Right renal pelvis (tissue), 4 donors: ENCODE results near the gene KCNQ1. TPM values are rescaled to one million over a fixed set of nuclear protein-coding genes. Genes with fewer than 3 reads are reported as not detected.
A peak's percentile ranks its signal among the peaks of the same experiment; 100 is the strongest.

Experiments used
- DNase-seq, 4 donors: peaks; one replicate each; pipeline ENCODE4 v3.0.0-alpha.2; 2013; ENCODE audit warnings: low read depth in 4 of 4, low spot score in 3 of 4, missing footprints in 1 of 4
- polyA plus RNA-seq, 4 donors: library from polyadenylated mRNA; unstranded; fragments of 120-200 nt; gene quantifications; one replicate each; pipeline ENCODE4 v1.2.1, GENCODE V29; 2013; ENCODE audit not compliant: insufficient read length in 4 of 4

KCNQ1 gene
- polyA plus RNA-seq, 4 donors = 9.8 to 13.2 (median 12.0) TPM

DNA sequence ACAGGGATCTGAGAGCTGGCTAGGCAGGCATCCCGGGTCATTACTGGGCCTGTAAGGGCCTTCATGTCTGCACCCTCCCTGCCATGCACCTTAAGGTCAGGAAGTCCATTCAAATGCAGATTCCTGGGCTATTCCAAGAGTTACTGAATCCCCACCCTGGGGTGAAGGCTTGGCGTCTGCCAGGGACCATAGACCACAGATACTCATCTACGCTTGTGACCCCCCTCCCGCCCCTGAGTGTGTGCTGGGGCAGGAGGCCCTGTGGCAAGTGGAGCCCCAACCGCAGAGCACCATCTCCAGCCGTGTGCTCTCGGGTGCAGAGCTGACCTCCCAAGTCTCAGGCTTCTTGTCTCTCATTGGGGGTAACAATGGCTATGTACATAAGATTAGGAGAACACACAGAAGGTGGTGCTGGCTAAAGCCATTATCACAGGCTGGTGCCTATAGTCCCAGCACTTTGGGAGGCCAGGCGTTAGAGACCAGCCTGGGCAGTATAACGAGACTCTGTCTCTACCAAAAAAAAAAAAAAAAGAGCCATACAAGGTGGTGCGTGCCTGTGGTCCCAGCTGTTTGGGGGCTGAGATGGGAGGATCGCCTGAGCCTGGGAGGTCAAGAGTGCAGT, 274.1 kb downstream of the KCNQ1 start:
- no peak for DNase-seq

DNA sequence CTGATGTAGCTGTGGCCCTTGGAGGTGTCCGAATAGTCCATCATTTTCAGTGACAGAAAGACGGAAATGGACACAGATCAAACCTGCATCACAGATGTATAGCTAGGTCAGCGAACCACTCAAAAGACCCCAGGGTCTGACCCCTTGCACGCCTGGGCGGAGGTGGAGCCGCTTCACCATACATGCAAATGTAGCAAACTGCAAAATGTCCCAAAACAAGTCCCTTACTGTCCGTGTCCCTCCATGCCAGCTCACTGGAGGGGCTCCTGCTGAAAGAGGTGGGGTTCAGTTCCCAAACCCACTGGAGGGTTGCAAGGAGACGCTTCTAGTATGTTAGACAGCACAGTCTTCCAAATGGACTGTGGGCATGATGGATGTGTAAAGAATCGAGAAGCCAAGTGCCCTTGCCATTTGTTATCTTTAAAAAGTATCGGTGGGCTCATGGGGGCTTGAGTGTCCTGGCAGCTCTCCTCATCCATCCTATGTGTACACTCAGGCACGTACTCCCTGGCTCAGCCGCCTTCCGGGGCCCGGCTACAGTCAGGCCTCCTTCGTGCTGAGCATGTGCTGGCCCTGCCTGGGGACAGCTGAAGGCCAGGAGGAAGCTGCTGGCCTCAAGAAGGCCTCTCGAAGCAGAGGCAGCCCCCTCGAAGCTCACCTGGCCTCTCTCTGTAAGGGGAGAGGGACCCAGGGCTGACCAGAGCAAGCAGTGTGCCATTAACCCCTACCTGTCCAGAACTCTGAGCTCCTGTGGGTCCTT, 275.2 kb downstream of the KCNQ1 start:
- DNase-seq = no peak

DNA sequence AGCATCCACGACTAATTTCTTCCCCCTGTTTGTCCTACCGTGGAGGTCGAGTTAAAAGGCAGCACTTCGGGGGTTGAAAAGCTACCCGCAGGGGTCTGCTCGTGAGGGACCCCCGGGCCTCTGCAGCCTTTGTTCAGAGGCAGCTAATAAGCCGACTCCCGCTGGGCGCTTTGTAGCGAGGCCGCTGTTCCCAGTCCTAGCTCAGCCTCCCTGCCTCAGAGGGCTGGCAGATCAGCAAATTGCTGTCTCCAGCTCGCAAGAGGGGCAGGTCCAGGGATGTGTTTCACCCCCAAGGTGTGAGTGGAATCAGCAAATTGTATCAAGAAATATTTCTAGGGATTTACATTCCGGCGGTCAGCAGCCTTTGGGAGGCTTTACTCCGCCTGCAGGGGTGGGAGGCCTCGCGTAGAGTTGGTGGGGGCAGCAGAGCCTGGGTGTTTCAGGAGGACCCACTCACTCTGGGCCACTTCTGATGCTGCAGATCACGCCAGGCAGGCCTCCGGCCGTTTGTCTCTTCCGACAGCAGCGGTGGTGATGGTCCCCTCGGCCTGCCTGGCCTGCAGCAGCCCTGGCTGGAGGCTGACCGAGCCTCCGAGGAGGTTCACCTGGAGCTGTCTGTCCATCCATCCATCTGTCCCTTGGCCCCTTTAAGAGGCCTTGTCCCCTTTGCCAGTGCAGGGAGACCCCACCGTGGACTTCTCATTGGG, 276.6 kb downstream of the KCNQ1 start:
- no peak for DNase-seq

DNA sequence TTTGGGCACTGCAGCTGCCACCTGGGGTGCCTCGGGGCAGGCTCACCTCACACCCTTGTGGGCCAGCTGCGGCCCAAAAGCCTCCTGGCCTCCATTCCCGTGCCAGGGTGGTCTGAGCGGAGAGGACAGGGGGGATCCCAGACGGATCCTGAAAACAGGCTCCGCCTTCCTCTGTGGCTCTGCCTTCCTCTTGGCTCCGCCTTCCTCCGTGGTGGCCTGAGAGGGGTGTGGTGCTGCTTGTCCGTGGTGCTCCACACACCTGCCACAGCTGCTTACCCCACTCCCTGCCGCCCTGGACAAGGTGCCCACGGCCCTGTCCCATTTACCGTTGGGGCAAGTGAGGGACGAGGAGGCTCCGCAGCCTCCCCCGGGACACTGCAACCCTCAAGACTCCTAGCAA, 278.1 kb downstream of the KCNQ1 start:
- DNase-seq = no peak

DNA sequence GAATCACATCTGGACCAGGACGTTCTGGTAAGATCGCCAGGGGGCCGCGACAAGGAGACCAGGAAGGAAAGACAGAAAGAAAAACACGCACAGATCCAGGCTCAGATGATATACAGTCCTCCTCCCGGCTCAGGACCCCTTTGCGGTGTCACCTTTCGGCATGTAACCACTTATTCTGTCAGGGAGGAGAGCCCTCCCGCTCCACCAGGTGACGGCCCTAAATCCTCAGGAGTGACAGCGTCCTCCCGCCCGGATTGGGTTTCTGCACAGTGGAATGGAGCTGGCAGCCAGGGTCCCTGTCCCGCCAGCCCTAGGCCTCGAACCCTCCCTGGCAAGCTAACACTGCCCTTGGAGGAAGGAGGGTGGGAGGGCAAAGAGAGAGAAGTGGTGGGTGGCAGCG, 279.3 kb downstream of the KCNQ1 start:
- DNase-seq = peak in 3 of 4 donors; percentile 44 to 71 (median 70)

DNA sequence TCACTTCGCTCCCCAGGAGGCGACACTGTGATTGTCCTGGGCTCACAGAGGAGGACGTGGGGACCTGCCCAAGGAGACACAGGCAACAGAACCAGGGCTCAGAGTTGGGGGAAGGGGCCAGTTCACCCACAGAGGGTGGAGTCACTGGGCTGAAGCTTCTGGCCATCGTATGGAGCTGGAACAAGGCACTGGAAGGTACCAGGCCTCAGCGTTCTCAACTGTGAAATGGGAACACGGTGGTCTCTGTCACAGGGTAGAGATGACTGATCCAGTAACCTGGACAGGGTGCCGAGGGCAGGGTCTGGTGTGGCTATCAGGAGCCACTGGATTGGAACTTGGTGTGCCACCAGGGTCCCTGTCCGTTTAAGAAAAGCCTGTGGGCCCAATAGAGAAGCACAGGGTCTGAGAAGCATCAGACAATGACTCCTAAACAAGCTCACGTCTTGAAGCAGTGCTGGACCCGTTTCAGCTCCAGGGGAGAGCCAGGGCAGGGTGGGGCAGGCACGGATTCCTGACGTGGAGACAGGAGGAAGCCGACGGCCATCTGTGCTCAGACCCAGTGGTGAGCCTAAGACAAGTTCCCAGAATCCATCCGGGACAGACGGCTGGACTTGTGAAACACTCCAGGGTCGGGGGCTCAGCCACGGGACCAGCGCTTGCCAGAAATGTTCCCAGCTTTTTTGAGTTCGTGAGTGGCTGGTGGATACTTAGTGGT, 280.0 kb downstream of the KCNQ1 start:
- DNase-seq = no peak

DNA sequence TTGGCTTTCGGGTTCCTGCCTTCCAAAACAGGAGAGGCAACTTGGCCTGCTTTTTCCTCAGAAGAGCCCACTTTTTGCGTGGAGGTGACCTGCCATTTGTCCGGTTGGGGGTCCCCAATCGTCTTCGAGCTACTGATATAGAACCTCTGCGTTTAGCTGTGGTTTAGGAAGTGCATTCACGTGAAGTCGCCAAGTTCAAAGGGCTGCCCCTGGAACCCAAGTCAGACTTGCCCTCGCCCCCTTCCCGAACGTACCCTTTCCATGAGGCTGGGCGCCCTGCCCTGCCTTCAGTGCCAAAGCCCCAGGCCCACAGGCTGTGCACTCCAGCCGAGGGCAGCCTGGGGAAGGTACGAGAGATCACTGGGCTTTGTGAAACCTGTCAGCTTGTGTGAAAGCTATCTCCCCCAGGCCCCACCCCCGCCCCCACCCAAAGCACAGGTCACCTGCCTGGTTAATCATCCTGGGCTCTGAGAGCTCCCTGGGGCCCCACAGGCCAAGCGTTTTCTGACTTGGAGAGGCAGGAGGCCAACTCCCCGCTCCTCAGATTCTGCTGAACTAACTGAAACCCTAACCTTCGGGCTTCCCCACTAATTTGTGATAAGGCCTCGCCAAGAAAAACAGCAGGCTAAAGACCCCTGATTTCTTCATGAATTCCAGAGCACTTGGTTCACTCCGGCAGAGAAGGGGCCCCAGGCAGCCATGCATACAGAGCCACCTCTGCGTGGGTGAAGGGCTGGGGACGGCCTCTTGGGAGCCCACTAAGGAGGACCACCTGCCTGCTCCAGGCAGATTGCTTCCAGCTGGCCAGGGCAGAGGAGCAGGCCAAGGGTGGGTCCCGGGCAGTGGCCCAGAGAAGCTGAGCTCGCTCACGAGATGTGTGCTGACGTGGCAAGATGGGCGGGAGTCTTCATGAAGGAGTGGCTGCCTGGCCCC, 280.8 kb downstream of the KCNQ1 start:
- peak; percentile 52 to 72 (median 66) for DNase-seq

DNA sequence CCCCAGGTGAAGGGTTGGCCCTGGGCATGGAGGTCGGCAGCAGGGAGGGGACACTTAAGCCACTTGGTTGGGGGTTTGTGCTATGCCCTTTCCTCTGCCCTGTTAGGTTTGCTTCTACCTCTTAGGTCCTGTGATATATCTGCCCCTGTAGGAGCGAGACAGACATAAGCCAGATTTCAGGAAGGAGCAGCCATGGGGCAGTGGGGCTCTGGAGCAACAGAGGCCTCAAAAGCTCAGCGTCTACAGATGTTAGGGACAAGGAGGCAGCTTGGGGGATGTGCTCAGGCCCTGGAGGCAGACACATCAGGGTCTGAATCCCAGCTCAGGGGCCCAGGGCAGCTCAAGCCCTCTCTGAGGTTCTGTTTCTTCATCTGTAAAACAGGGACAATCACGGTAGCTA, 282.2 kb downstream of the KCNQ1 start:
- DNase-seq = no peak

DNA sequence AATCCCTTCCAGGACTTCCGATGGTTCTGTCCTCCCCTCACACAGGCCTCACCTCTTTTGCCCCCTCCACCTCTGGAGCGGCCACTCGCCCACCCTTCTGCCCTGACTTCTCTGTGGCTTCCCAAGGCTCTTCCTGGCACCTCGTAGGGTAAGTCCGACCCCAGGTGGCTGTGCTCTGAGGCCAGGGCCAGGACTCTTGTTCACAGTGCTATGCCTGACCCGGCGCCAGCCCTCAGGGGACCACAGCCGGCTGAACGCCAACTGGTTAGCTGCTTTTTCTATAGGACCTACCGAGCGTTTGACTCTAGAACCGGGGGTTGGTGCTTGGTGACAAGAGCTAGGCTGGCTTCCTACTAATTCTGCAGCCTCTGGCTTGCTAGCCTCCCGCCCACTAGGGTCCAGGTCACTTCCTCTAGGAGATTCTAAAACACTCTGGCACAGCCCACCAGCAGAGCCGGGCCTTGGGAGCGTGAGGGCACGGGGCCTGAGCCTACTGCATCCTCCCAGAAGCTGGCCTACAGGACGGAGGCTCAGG, 283.4 kb downstream of the KCNQ1 start:
- DNase-seq = no peak

DNA sequence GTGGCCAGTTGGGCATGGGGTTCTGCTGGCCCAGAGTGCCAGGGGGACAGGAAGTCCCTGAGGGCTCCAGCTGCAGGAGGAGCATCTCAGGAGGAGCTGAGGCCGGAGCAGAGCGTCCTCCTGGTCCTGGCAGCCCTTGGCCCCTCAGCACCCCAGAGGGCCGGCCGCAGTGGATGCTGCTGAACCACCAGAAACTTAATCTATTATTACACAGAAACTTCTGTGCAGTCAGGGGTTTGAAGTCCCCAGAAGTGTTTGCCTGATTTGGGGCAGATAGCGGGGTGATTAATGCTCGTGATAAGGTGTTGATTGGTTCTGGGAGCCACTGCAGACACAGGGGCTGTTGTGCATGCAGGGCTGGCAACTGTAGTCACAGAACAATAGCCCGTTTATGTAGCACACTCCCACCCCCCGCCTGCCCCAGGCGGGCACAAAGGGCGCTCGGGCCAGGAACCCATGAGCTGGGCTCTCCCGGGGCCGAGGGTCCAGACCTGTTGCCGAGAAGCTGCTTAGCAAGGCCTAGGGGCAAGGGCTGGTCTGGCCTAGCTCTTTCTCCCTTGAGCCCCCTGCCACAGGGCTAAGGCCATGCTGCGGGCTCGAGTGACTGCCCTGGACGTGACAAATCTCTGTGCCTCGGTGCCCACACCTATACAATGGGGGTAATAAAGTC, 284.0 kb downstream of the KCNQ1 start:
- DNase-seq = no peak

DNA sequence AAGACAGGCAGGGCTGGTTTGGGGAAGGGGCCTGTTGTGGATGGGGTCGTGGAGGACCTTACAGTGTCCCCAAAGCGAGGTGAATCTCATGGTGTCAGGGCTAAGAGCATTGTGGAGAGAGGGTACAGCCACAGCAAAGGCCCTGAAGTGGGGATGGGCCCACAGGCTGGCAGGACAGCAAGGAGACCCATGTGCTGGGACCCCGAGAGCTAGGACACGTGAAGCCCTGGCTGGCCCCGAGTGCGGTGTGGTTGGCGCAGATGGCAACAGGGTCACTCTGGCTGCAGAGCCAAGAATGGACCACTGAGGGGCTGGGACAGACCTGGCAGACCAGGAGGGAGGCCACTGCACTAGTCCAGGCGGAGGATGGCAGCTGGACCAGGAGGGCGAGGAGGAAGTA, 285.0 kb downstream of the KCNQ1 start:
- no peak for DNase-seq

DNA sequence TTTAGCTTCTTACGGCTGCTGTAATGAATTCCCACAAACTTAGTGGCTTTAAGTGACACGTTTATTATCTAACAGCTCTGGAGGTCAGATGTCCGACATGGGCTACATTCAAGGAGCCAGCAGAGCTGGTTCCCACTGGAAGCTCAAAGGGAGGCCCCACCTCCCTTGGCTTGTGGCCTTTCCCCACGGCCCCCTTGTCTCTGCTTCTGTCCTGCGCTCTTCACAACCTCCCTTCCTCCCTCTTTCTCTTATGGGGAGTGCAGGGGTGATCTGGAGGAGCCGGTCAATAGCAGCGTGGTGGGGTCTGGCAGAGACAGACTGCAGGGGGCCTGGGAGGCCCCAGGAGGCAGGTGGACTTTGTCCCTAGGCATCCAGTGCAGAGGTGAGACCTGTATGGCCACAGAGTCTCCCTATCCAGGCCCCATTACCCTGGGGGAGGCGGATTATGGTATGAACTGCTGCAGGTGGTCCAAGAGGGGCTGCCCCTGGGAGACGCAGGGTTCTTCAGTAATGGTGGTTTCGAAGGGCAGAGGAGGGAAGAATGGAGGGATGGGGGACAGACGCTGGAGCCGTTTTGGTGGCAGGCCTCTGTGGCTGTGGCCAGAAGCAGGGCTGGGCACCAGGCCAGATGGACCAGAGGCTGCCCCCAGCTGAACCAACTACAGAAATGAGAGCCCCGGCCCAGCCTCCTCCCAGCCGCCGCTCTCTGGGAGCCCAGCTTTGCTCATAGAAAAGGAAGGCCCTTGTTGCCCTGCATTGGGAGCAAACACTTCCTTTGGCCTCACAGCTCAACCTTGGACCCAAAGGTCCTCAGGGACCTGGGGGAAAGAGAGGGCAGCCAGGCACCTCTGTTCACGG, 285.7 kb downstream of the KCNQ1 start:
- DNase-seq = peak in 2 of 4 donors; percentile 54 to 68

DNA sequence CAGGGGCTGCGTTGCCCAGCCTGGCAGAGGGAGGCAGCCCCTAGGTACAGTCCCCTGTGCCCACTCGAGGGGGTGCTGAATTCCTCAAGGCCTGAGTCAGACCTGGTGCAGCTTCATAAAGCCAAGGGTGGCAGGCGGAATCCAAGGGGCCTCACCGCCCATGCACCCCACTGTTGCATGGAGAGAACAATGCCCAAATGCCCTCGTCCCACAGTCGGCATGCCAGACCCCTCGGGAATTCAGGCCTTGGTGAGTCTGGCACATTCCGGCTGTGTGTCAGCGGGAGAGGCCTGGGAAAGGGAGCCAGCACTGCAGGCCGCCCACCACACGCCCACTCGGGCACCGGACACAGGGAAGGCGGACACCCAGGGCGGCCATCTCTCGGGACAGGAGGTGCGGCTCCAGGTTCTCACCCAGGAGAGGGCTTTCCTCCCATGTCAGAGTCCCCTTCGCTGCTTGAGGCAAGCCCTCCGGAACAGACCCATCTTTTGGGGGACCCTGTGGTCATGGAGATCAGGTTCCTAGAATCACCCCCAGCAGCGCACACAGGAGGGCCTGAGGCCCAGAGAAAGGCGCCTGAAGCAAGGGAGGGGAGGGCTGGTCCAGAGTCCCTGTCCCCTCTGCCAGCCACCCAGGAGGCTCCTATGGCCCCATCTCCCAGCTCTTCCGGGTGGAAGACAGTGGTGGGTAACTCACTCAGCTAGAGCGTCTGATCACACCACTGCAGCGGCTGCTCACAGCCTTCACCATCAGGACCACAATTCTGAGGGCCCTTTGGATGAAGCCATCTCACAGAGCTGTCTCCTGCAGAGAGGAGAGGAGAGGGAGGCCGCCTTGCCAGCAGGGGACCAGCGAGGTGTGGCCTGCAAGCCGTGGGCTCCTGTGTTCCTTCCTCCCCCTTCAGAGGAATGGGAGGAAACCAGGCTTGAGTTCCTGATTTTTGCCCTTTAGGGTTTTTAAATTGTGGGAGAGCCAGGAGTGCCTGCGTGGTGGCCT, 286.6 kb downstream of the KCNQ1 start:
- DNase-seq = no peak

DNA sequence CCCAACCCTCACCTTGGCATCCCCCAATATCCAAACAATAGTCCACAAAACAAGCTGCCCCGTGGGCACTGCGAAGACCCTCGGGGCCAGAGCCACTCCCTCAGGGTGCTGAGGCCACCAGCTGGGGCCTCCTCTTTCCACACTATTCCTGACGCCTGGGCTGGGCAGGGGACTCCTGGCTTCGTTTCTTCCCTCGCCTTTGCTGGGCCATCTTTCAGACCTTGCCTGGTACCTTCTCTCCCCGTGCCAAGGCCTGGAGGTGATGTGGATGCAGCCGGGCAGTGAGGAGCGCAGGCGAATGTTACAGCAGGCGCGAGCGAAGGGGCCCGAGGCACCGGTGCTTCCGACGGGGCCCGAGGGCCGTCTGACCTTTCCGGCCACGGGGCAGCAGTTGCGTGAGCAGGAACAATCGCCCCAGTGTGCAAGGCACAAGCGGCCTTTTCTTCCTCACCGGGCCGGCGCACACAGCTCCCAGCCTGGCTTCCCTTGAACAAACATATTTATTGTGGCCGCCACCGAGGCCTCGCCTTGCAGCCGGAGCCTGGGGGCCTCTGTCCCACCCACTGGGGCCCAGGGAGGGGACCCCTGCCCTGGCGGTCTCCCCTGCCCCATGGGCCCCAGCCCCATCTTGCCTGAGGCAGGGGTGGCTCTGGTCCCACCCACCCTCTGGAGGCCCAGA, 287.6 kb downstream of the KCNQ1 start:
- DNase-seq = no peak

DNA sequence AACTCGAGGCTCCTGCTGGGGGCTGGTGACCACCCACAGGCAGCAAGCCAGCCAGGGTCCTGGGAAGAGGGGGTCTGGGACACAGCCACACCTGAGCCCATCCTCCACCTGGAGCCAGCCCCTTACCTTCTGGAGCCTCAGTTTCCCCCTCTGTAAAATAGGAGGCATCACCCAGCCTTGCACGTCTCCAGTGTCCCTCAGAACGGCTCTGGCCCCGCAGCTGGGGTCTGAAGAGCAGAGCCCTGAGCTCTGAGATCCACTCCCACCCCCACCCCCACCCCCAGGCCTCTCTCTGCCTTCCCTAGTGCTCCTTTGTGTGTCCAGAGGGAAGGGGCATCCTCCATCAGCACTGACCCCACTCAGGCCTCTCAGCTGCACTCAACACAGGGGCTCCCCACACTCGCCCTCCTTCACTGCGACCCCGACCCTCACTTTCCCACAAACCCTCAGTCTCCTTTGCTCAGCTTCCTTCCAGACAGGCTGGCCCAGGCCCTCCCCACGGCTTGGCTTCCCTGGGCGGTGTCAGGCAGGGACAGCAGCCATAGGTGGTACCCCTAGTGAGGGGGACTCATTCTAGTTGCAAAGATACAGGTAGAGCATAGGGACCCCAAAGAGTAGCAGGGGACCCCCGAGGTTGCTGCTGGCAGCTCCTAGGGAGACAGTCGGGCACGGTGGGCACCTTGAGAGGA, 288.3 kb downstream of the KCNQ1 start:
- DNase-seq = no peak
